HG03045 (cell line): Measurements from ENCODE around the gene WASL.

Source experiments
- ATAC-seq: cut with Tn5 transposase; IDR thresholded peaks from one replicate; pipeline ENCODE4 v1.9.1; 2021; ENCODE audit warnings: mild to moderate bottlenecking, moderate library complexity; ENCODE audit not compliant: unreplicated experiment

WASL gene

GRCh38 chr7:123705211-123705901, 43.4 kb downstream of the WASL start:
- no peak for ATAC-seq

- ATAC-seq = no peak
These were observed 52.7 kb downstream of the WASL start for GRCh38 chr7:123695944-123696677.

DNA sequence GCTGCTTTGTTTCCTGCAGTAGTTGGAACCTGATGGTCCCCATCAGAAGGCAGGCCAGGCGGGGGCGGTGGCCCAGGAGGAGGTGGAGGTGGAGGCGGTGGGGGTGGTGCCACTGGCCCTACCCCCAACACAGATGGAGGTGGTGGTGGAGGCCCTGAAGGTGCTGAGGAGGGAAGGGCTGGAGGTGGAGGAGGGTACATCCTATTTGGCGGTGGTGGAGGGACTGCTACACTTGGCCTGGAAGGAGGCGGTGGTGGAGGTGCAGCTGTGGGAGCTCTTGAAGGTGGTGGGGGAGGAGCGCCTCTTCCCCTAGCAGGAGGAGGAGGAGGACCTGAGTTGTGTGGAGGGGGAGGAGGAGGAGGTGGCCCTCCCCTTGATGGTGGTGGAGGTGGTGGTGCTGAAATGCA, 56.3 kb downstream of the WASL start:
- no peak for ATAC-seq

DNA sequence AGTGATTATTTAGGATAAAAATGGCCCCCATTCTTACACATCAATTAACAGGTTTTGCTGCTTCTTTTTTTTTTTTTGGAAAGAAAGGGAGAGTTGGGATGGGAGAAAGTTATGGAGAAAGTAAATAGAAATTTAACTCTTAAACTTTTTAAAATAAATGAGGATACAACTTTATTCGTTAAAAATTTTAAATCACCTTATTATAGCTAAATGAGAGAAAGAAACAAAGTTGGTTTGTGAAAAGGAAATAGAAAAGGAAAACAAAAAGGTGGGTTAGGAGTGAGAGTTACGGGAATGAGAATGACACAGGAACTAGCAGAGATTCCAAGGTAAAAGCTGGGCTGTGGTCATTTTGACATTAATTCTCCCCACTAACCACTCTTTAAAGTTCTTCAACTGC, 58.3 kb downstream of the WASL start:
- no peak for ATAC-seq

DNA sequence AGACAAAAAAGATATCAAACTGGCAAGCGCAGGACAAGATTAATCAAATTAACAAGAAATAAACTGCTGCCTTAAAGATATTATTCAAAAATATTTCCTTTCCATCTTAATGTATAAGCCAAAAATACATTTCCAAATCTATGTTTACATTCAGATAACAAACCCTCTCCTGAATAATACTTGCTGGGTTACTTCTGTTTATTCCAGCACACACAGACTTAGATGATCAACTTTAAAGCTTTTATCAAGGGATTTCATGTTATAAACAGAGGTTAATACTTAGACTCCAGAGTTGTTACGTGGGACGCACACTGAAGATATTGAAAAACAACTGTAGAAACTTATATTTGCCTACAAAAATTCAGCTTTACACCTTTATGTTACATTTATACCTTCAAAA, 59.6 kb downstream of the WASL start:
- ATAC-seq = no peak

DNA sequence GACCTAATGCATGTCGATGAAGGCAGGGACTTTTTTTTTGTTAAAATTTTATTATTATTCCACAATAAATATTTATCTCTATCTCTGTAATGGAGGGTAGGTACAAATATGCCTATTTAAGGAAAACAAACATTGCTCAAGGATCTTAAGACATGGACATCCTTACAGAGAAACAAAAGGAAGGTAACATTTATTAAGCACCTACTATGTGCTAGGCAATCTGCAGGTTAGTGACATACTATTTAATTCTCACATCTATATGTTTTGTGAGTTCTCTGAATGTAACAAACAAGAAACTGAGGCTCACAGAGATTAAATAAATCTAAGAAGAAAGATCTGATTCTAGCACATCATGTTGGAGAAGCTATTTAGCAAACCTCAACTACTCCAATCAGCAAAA, 61.1 kb downstream of the WASL start:
- ATAC-seq = no peak

GRCh38 chr7:123687161-123687560, 61.6 kb downstream of the WASL start:
- no peak for ATAC-seq

DNA sequence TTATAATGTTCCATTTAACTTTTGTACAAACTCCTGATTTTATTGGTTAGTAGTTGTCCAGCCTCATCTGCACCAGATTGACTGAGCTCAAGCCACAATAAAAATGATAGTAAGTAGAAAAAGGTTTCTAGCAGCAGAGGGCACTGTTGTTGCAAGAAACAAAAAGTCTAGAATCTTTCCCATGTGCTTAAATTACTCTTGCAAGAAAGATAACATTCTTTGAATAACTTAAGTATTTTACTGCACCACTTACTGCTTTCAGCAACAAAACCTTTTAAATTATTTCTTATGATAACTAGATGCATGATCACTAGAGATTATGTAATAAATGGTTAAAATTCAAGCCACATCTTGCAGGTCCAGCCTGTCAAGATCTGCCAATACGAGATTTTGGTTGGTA, 66.1 kb downstream of the WASL start:
- ATAC-seq = no peak

- ATAC-seq = no peak
These were observed 67.2 kb downstream of the WASL start for GRCh38 chr7:123681561-123681960.

DNA sequence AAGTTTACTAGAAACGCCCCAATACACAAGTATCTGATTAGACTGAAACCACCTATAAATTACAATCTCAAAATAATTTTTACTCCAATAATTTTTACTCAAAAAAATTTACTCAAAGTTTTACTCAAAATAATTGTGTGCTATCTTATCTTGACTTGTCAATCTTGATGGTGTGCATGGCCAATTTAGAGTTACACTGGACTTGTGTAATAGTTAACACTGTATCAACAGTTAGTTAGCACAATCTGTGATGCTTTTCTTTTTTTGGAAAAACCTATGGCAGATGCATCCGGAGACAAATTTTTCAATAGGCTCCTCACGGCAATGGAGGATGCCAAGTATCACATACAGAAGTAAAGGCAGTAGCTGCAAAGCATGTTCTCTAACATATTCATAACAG, 68.2 kb downstream of the WASL start:
- ATAC-seq = no peak

GRCh38 chr7:123679614-123680013, 69.2 kb downstream of the WASL start:
- no peak for ATAC-seq

- no peak for ATAC-seq
These were observed 71.6 kb downstream of the WASL start for GRCh38 chr7:123677061-123677715.

DNA sequence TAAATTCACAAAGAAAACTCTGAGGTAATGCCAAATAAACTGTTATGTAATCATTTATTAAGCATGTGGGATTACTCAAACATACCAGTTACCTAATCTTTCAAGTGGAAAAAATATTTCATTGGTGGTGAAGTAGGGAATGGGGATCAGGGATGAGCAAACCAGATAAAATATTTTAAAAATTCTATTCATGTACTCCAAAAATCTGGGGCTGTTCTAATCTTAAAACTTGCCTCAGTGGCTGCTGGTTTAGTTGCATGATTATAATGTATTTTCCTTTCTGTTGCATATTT, 73.7 kb downstream of the WASL start:
- ATAC-seq = no peak

GRCh38 chr7:123674399-123675180, 74.2 kb downstream of the WASL start:
- no peak for ATAC-seq

DNA sequence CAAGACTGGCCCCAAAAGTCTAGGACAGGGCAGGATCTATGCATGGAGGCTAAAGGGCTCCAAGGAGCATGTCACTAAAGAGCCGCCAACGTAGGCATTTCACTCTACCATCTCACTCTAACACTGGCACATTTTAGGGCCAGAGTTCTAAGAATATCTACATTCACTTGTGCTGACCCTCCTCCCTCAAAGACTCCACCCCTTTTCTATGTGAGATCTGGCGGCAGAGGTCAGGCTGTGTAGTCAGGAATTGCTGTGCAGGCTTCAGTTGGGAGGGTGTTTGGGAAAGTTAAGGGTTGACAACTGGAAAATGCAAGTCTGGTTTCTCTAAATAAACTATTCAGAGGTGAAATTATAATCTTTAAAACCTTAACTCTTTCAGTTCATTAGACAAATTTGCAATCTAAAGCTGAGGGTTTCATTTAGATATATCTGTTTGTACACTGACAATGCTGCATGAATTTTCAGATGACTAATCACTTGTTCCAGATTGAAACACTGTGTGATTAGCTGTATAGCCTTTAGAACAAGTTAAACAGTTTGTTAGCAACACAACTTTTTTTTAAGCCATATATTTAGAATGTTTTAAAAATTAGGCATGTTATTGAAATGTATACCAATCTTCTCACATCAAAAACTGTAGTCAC, 74.9 kb downstream of the WASL start:
- no peak for ATAC-seq

DNA sequence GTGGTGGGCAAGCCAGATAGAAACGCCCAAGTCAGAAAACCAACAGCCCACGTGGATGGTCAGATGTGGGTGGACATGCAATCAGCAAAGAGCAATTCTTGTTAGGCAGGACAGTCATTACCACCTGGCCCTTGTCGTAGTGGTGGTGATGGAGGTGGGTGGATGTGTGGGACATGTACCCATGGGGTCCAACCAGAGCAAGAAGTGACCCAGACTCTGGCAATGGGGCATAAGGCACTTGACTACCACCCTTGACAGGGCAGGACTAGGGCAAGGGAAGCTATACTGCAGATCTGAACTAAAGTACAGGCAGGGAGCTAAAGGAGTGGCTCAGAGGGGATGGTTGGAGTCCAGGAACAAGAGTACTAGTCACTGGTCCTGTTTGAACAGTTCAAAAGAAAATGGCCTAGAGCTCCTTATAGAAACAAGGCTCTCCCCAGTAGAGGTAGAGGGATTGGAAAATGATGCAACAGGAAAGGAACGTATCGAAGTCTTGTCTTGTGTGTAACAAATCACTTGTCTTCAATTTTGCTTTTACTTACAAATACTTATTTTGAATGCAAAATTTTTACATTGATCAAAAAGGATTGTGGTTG, 75.6 kb downstream of the WASL start:
- ATAC-seq = no peak

DNA sequence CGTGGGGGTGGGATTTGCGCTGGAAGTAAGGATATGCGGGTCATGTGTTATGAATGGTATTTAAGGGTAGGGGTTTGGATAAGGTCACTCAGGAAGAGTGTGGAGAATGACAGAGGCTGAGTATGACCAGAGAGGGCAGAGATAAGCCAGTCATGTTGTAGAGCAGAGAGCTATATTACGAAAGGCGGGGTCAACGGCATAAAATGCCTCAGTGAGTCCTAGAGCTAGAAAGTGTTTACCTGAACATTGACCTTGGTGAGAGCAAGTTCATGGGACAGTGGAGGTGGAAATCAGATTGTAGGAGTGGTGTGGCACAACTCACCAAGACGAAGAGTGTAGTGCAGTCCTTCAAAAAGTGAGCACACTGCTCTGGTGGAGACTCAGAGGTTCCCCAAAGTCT, 79.3 kb downstream of the WASL start:
- ATAC-seq = no peak

DNA sequence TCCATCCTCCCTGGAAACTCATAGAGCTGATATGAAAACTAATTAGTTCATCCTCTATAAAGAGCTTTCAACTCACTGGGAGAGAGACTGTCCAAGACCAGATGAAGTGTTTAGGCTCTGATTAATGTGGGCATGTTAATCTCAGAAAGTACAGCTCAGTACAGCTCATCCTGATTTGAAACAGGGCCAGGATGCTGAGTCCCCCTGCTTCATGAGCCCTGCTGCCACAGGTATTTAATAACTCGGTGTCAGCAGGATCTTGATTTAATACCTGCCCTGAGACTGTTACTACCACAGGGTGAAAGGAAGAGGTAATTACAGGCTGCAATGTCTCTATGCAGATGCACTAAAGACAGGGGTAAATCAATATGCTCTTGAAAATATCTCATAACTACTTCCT, 82.3 kb downstream of the WASL start:
- no peak for ATAC-seq

DNA sequence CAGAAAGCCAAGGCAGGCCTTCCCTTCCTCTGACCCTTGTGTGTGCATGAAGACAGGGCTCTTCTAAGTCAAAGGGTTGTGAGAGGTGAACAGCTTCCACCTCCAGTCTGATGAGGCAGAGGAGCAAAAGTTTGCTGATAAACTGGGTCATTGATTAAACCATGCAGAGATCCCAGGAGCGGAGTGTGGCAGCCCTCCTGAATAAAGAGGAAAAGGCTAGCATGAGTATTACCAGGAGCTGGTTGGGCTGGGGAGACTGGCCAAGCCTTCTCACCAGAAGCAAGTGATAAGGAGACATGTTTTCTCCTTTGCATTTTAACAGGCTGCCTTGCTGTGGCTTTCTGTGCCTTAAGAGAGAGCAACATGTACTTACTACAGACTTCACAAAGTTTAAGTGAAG, 82.9 kb downstream of the WASL start:
- ATAC-seq = no peak

- no peak for ATAC-seq
These were observed 83.6 kb downstream of the WASL start for GRCh38 chr7:123665157-123665556.

DNA sequence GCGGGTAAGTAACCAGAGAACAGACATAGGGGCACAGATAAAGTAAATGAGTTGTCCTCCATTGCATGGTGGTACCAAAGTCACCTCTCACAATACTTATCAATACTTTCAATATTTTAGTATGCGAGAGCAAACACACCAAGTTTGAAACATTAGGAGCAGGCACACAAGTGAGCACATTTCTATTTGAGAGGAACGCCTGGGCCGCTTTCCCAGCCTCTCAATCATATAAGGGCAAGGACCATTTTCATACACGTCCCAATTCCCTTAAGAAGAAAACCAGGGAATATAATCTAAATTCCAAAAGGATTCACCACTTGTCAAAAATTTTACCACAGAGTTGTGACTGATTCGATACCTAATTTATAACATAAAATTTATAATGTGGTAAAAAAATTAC, 85.6 kb downstream of the WASL start:
- ATAC-seq = no peak
